HCT116 (cell line): ENCODE results near the gene PGA4.

Experiments used
- EZH2 ChIP-seq: fragments of 200-600 bp; sonication (generic); IDR thresholded peaks from 2 replicates; pipeline ENCODE4 v1.6.1; 2017; ENCODE audit warnings: antibody characterized with exemption, mixed run types
- EZH2phosphoT487 ChIP-seq: fragments of 200-600 bp; IDR thresholded peaks from 2 replicates; pipeline ENCODE4 v1.6.1; 2018; ENCODE audit warnings: antibody characterized with exemption, borderline replicate concordance
- FOSL1 ChIP-seq: IDR thresholded peaks from 2 replicates; pipeline ENCODE4 v1.6.1; 2012; ENCODE audit warnings: low read depth
- POLR2A ChIP-seq: IDR thresholded peaks from 2 replicates; pipeline ENCODE4 v1.7.0; 2011; ENCODE audit warnings: borderline replicate concordance; ENCODE audit not compliant: insufficient read depth, insufficient read length; ENCODE audit errors: extremely low read depth
- POLR2AphosphoS5 ChIP-seq: IDR thresholded peaks from 2 replicates; pipeline ENCODE4 v1.6.1; 2011; ENCODE audit warnings: mild to moderate bottlenecking, low read depth, low read length, moderate library complexity
- ZFX ChIP-seq: fragments of 450-650 bp; IDR thresholded peaks from 2 replicates; pipeline ENCODE4 v1.6.1; 2017
- TF ChIP-seq, protein P1 (sequence below), 3 experiments: fragments of 200-600 bp in 1 of 3; sonication (generic) in 1 of 3; IDR thresholded peaks in 2 of 3; conservative IDR thresholded peaks in 1 of 3; 2 replicates each; pipeline ENCODE4 v1.5.1; 2012 to 2017; ENCODE audit warnings: low read depth in 2 of 3, low read length in 2 of 3, antibody characterized with exemption in 1 of 3, borderline replicate concordance in 1 of 3, control low read depth in 1 of 3, mild to moderate bottlenecking in 1 of 3, mixed read lengths in 1 of 3, mixed run types in 1 of 3, moderate library complexity in 1 of 3; ENCODE audit not compliant: insufficient read depth in 1 of 3
- TF ChIP-seq, protein P2 (sequence below): IDR thresholded peaks from 2 replicates; pipeline ENCODE4 v1.6.1; 2012; ENCODE audit warnings: low read depth
- TF ChIP-seq, protein P3 (sequence below): IDR thresholded peaks from 2 replicates; pipeline ENCODE4 v1.6.1; 2012

DNA sequence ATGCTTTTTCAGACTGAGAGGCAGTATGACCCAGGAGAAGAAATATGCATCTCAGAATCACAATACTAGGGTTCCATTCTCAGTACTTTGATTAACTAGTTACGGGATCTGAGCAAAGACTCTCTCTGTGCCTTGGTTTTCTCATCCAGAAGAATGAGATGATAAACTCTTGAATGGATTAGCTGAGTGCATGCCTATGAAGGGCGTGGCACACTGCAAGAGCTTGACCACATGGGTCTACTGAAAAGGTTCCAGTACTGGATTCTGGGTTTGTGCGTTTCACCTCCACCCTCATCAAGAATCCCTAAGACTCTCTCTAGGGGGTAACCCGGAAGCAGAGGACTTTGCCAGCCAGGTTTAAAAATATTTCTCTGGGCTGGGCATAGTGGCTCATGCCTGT, 44.5 kb downstream of the PGA4 start:
- TF ChIP-seq EZH2 (no peak), EZH2phosphoT487 (no peak), POLR2AphosphoS5 (no peak), POLR2A (no peak), ZFX (no peak), FOSL1 (no peak)
- TF ChIP-seq, protein P1, sequence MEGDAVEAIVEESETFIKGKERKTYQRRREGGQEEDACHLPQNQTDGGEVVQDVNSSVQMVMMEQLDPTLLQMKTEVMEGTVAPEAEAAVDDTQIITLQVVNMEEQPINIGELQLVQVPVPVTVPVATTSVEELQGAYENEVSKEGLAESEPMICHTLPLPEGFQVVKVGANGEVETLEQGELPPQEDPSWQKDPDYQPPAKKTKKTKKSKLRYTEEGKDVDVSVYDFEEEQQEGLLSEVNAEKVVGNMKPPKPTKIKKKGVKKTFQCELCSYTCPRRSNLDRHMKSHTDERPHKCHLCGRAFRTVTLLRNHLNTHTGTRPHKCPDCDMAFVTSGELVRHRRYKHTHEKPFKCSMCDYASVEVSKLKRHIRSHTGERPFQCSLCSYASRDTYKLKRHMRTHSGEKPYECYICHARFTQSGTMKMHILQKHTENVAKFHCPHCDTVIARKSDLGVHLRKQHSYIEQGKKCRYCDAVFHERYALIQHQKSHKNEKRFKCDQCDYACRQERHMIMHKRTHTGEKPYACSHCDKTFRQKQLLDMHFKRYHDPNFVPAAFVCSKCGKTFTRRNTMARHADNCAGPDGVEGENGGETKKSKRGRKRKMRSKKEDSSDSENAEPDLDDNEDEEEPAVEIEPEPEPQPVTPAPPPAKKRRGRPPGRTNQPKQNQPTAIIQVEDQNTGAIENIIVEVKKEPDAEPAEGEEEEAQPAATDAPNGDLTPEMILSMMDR (IDR thresholded peaks at IDR 0.05 in 2 of 3, conservative IDR thresholded peaks at IDR 0.05 in 1 of 3; ENCODE audit: borderline replicate concordance in 1 of 3, insufficient read depth in 1 of 3, low read depth in 2 of 3, low read length in 2 of 3), result no peak
- TF ChIP-seq, protein P2, sequence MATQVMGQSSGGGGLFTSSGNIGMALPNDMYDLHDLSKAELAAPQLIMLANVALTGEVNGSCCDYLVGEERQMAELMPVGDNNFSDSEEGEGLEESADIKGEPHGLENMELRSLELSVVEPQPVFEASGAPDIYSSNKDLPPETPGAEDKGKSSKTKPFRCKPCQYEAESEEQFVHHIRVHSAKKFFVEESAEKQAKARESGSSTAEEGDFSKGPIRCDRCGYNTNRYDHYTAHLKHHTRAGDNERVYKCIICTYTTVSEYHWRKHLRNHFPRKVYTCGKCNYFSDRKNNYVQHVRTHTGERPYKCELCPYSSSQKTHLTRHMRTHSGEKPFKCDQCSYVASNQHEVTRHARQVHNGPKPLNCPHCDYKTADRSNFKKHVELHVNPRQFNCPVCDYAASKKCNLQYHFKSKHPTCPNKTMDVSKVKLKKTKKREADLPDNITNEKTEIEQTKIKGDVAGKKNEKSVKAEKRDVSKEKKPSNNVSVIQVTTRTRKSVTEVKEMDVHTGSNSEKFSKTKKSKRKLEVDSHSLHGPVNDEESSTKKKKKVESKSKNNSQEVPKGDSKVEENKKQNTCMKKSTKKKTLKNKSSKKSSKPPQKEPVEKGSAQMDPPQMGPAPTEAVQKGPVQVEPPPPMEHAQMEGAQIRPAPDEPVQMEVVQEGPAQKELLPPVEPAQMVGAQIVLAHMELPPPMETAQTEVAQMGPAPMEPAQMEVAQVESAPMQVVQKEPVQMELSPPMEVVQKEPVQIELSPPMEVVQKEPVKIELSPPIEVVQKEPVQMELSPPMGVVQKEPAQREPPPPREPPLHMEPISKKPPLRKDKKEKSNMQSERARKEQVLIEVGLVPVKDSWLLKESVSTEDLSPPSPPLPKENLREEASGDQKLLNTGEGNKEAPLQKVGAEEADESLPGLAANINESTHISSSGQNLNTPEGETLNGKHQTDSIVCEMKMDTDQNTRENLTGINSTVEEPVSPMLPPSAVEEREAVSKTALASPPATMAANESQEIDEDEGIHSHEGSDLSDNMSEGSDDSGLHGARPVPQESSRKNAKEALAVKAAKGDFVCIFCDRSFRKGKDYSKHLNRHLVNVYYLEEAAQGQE, result no peak
- TF ChIP-seq, protein P3, sequence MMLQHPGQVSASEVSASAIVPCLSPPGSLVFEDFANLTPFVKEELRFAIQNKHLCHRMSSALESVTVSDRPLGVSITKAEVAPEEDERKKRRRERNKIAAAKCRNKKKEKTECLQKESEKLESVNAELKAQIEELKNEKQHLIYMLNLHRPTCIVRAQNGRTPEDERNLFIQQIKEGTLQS, result no peak
